Gastroesophageal sphincter (tissue), 4 donors: ENCODE measurements around the gene LFNG. TPM values are rescaled to one million over a fixed set of nuclear protein-coding genes. Genes with fewer than 3 reads are reported as not detected.

Experiments
- ATAC-seq: fragments of 150-250 bp; one replicate; pipeline ENCODE4 v1.9.1; 2016; ENCODE audit warnings: mild to moderate bottlenecking, moderate library complexity
- H3K27ac ChIP-seq, 4 donors: fragments of 200-600 bp; sonication (generic) in 3 of 4; 1 replicate in 3 of 4; 2 replicates in 1 of 4; pipeline ENCODE4 v1.5.1; 2016 to 2019
- H3K27me3 ChIP-seq: fragments of 200-600 bp; sonication (generic); one replicate; pipeline ENCODE4 v1.5.1; 2019
- H3K36me3 ChIP-seq, 2 donors: fragments of 200-600 bp; sonication (generic); one replicate each; pipeline ENCODE4 v1.5.1; 2019; ENCODE audit warnings: control low read depth in 1 of 2
- H3K4me1 ChIP-seq, 3 donors: fragments of 200-600 bp; sonication (generic); 1 replicate in 2 of 3; 2 replicates in 1 of 3; pipeline ENCODE4 v1.5.1; 2016 to 2019; ENCODE audit warnings: control low read depth in 2 of 3
- H3K4me3 ChIP-seq, 2 donors: fragments of 200-600 bp; sonication (generic); one replicate each; pipeline ENCODE4 v1.5.1; 2019; ENCODE audit warnings: mild to moderate bottlenecking in 1 of 2, moderate library complexity in 1 of 2
- H3K9me3 ChIP-seq, 3 donors: fragments of 200-600 bp; sonication (generic); one replicate each; pipeline ENCODE4 v1.5.1; 2017 to 2019; ENCODE audit warnings: control low read depth in 2 of 3
- EP300 ChIP-seq: sonication (generic); formaldehyde crosslinking; IDR thresholded peaks from one replicate; pipeline ENCODE4 v1.6.1; 2017; ENCODE audit warnings: antibody characterized with exemption, mild to moderate bottlenecking
- POLR2A ChIP-seq, 2 donors: fragments of 450-650 bp; IDR thresholded peaks; one replicate each; pipeline ENCODE4 v1.6.1; 2017; ENCODE audit warnings: antibody characterized with exemption in 2 of 2, mild to moderate bottlenecking in 2 of 2, moderate library complexity in 1 of 2
- POLR2AphosphoS5 ChIP-seq: sonication (generic); formaldehyde crosslinking; IDR thresholded peaks from one replicate; pipeline ENCODE4 v1.6.1; 2017; ENCODE audit warnings: antibody characterized with exemption
- WGBS, 2 donors: methylation state at CpG; one replicate each; pipeline ENCODE4 v1.1.5; 2018; ENCODE audit warnings: low coverage in 1 of 2; 5-methylcytosine and 5-hydroxymethylcytosine counted together
- total RNA-seq, 4 donors: library from RNA; depleted of rRNA; stranded (reverse); fragments of >200 nt; gene quantifications; one replicate each; pipeline ENCODE4 v1.1.0, GENCODE V29; 2016
- TF ChIP-seq, protein P1 (sequence below), 4 experiments: fragments of 200-600 bp in 2 of 4; fragments of 450-650 bp in 2 of 4; sonication (generic) in 1 of 4; IDR thresholded peaks; one replicate each; pipeline ENCODE4 v1.5.1; 2017 to 2019; ENCODE audit warnings: antibody characterized with exemption in 4 of 4, mild to moderate bottlenecking in 2 of 4, moderate library complexity in 2 of 4

The LFNG gene
- total RNA-seq, 4 donors from 2014 or later, result 4.4 to 9.8 (median 8.4) TPM

DNA sequence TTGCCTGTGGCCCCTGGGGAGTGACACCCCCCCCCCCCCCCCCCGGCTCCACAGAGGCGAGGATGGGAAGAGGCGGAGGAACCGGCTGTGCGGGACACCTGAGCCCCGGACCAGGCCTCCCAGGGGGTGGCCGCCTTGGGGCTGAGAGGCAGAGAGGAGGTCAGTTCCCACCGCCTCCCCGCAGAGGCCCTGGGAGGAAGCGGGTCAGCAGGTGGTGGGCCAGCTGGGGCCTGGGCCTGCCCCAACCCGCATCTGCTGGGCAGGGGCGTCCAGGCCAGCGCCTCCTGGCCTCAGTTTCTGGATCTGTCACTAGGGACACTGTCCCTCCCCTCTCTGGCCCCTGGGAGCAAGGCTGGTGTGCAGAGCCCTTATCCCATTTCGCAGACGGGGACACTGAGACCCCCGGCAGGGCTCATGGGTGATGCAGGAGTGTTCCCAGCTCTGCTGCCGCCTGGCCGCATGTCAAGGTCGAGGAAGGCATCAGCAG lies 14.6 kb upstream of the LFNG start:
- TF ChIP-seq POLR2A (IDR thresholded peaks at IDR 0.05) (no peak), POLR2AphosphoS5 (no peak), EP300 (no peak)
- TF ChIP-seq, protein P1, sequence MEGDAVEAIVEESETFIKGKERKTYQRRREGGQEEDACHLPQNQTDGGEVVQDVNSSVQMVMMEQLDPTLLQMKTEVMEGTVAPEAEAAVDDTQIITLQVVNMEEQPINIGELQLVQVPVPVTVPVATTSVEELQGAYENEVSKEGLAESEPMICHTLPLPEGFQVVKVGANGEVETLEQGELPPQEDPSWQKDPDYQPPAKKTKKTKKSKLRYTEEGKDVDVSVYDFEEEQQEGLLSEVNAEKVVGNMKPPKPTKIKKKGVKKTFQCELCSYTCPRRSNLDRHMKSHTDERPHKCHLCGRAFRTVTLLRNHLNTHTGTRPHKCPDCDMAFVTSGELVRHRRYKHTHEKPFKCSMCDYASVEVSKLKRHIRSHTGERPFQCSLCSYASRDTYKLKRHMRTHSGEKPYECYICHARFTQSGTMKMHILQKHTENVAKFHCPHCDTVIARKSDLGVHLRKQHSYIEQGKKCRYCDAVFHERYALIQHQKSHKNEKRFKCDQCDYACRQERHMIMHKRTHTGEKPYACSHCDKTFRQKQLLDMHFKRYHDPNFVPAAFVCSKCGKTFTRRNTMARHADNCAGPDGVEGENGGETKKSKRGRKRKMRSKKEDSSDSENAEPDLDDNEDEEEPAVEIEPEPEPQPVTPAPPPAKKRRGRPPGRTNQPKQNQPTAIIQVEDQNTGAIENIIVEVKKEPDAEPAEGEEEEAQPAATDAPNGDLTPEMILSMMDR (IDR thresholded peaks at IDR 0.05), result no peak
- Histone ChIP-seq H3K27me3 (peaks cover 24% of the 10 kb centered on the region), H3K4me1 (peaks cover 0 to 30% (median 4%) of the 10 kb centered on the region in 3 donors), H3K27ac (no peak overlapping the region), H3K9me3 (no peaks in the 10 kb centered on the region), H3K4me3 (no peak overlapping the region), H3K36me3 (no peaks in the 10 kb centered on the region)
- ATAC-seq, result no peak
- WGBS, 2 donors, result 71 to 80% methylated on average over 3 to 4 of the region's 19 CpGs

DNA sequence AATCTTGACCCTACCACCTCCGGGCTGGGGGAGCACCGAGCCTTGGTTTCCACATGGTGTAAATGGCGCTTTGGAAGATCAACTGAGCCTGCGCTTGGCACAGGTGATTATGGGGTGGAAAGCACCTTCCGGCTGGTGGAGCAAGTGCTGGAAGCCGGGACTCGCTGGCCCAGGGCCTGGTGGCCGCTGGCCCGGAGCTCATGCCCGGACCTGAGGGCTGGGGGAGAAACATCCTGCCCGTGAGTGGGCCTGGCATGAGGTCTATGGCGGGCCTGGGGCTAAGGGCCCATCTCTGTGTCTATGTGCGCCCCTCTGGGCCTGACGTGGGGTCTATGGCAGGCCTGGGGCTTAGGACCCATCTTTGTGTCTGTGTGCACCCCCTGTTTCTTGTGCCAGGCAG lies 14.2 kb upstream of the LFNG start:
- no peak for ATAC-seq
- TF ChIP-seq, protein P1 (IDR thresholded peaks at IDR 0.05), result no peak
- TF ChIP-seq POLR2A (IDR thresholded peaks at IDR 0.05), result no peak
- no peaks in the 10 kb centered on the region for H3K9me3 ChIP-seq
- no peak overlapping the region for H3K27ac ChIP-seq
- no peaks in the 10 kb centered on the region for H3K36me3 ChIP-seq
- 92% methylated on average over 10 of the region's 14 CpGs; no CpG with 5 or more reads in 1 of the 2 donors for WGBS, 2 donors
- H3K4me1 ChIP-seq, result peaks cover 0 to 33% (median 4%) of the 10 kb centered on the region in 3 donors
- H3K4me3 ChIP-seq, result no peak overlapping the region
- H3K27me3 ChIP-seq, result peaks cover 19% of the 10 kb centered on the region

DNA sequence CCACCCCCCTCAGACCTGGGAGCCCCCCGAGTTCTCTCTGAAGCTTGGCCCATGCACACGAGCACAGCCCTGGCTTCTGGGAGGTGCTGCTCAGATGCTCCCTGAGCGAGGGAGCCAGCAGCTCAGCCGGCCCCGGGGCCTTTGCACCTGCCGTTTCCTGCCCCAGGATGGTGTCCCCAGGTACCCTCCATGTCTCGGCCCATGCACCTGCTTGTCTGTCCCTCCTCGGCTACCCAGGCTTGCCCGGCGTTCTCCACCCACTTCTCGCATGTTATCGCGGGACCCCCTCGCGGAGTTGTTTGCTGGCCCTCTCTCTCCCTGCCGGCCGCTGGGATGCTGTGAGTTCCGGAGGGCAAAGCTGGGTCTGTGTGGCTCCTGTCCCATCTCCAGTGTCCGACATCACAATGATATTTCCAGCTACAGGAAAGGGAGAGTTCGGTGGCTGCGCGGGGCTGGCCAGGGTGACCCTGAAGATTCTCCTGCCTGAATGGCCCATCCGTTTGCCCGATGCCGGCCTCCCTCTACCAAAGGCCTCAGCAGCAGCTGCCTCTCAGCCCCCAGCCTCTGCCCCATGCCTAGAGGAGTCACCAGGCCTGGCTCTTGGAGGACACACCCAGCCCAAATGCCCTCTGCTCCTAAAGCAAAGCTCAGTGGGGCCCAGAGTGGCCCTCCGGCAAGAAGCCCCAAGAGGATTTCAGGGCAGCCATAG lies 12.2 kb upstream of the LFNG start:
- H3K4me1 ChIP-seq, result peaks cover 0 to 53% (median 20%) of the 10 kb centered on the region in 3 donors
- ATAC-seq, result no peak

DNA sequence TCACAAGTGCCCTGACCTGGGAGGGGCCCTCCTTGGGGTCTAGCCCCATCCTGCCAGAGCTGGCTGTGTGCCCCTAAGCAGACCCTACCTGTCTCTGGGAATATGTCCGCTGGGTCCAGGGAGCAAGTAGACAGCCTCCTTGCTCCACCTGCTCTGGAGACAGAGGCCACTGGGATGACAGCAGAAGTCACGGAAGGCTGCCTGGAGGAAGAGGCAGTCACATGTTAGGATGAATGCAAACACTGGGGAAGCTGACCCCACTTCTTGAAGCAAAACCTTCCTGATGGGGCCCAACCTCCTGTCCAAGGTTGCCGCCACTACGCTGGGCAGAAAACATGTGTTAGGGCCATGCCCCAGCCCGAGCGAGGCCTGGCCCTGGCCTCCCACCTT lies 11.7 kb upstream of the LFNG start:
- H3K36me3 ChIP-seq, result no peaks in the 10 kb centered on the region
- H3K4me1 ChIP-seq, result peaks cover 0 to 57% (median 23%) of the 10 kb centered on the region in 3 donors
- WGBS, 2 donors, result 100% methylated on average over 1 to 2 of the region's 6 CpGs
- ATAC-seq, result no peak
- TF ChIP-seq POLR2A (IDR thresholded peaks at IDR 0.05), result no peak
- TF ChIP-seq, protein P1 (IDR thresholded peaks at IDR 0.05), result no peak
- TF ChIP-seq POLR2AphosphoS5, result no peak
- no peak for TF ChIP-seq EP300
- H3K27ac ChIP-seq, result peak overlapping the region in 2 of 4 donors; percentile 43 to 46
- H3K27me3 ChIP-seq, result peaks cover under 1% of the 10 kb centered on the region
- H3K9me3 ChIP-seq, result no peaks in the 10 kb centered on the region
- H3K4me3 ChIP-seq, result no peak overlapping the region

More for the DNA sequence above, 12.2 kb upstream of the LFNG start:
- TF ChIP-seq POLR2A (IDR thresholded peaks at IDR 0.05), result no peak
- WGBS, 2 donors, result 60 to 95% methylated on average over 3 to 4 of the region's 26 CpGs
- no peak overlapping the region for H3K4me3 ChIP-seq
- peak overlapping the region in 2 of 4 donors; percentile 43 to 46 for H3K27ac ChIP-seq
- no peaks in the 10 kb centered on the region for H3K36me3 ChIP-seq
- H3K27me3 ChIP-seq, result peaks cover 6% of the 10 kb centered on the region
- no peaks in the 10 kb centered on the region for H3K9me3 ChIP-seq

DNA sequence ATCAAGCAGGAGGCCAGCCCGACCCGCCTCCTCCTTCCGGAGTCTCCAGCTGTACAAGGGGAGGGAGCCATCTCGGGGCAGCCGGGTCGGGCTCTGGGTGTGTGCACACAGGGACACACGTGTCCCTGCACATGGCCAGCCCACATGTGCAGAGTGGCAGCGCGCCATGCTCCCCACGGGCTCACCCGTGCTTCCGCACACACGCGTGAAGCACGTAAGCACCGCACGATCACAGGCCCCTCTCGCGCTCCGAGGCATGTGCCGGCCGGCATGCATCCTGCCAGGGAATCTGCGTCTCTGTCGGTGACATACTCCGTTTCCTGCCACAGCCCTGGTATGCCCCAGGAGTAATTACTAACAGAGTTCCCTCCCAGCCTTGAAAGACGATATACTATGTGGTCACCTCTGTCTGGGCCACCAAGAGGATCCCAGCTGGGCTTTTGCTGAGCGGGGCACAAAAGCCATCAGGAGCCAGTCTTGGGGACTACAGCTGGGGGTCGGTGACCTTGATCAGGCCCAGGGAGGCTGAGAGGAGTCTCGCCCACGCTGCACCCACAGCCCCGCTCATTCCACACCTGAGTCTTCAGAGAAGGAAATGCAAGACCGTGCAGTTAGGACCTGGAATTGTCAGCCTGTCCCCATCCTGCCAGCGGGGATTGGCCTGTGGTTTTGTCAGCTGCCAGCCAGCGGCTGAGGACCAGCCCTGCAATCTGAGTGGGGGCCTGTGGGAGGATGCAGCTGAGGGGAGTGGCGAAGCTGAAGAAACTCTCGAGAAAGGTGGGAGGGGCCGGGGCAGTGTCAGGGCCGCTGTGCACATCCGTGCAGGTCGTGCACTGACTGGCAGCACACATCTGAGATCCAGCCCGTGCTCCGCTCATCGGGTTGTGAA lies 11.0 kb upstream of the LFNG start:
- Histone ChIP-seq H3K36me3 (no peaks in the 10 kb centered on the region), H3K27ac (peak overlapping the region in 2 of 4 donors; percentile 43 to 46), H3K27me3 (no peaks in the 10 kb centered on the region), H3K4me3 (no peak overlapping the region), H3K4me1 (peaks cover 0 to 51% (median 23%) of the 10 kb centered on the region in 3 donors), H3K9me3 (no peaks in the 10 kb centered on the region)
- 78 to 81% methylated on average over 4 to 6 of the region's 43 CpGs for WGBS, 2 donors
- peak; percentile 35 for ATAC-seq
- TF ChIP-seq POLR2A (IDR thresholded peaks at IDR 0.05) (no peak), POLR2AphosphoS5 (no peak), EP300 (no peak)
- TF ChIP-seq, protein P1 (IDR thresholded peaks at IDR 0.05), result no peak
